OCI-LY3 (cell line): Measurements from ENCODE around the gene IFNLR1.
A peak's percentile ranks its signal among the peaks of the same experiment; 100 is the strongest.

ENCODE experiments used
- H2AFZ ChIP-seq: fragments of 200-600, 300-600 bp; shearing (Covaris generic); 2 replicates; pipeline ENCODE4 v1.6.0; 2014; ENCODE audit warnings: antibody characterized with exemption, low read depth, low read length
- H3K27ac ChIP-seq: fragments of 200-600, 300-600 bp; sonication (generic); 2 replicates; pipeline ENCODE4 v1.5.1; 2014; ENCODE audit warnings: mild to moderate bottlenecking, low read length, moderate library complexity, mixed read lengths
- H3K27me3 ChIP-seq: fragments of 200-600, 300-600 bp; sonication (generic); 2 replicates; pipeline ENCODE4 v1.6.1; 2014; ENCODE audit warnings: low read depth, low read length, mixed read lengths
- H3K36me3 ChIP-seq: fragments of 200-600, 300-600 bp; sonication (generic); replicated peaks from 2 replicates; pipeline ENCODE3; 2014; ENCODE audit warnings: low read depth, low read length, mixed read lengths
- H3K4me1 ChIP-seq: fragments of 300-600, 200-600 bp; sonication (generic); 2 replicates; pipeline ENCODE4 v1.6.1; 2014; ENCODE audit warnings: low read length, mixed read lengths
- H3K4me2 ChIP-seq: fragments of 200-600, 300-600 bp; sonication (generic); 2 replicates; pipeline ENCODE4 v1.6.1; 2014; ENCODE audit warnings: low read length, mixed read lengths
- H3K4me3 ChIP-seq: fragments of 300-600, 200-600 bp; sonication (generic); 2 replicates; pipeline ENCODE4 v1.5.1; 2014; ENCODE audit warnings: antibody characterized with exemption, mild to moderate bottlenecking, low read length, moderate library complexity
- H3K79me2 ChIP-seq: fragments of 300-600, 200-600 bp; shearing (Covaris generic); 2 replicates; pipeline ENCODE4 v1.6.1; 2014; ENCODE audit warnings: mild to moderate bottlenecking, low read length, mixed read lengths
- H3K9ac ChIP-seq: fragments of 300-600, 200-600 bp; shearing (Covaris generic); 2 replicates; pipeline ENCODE4 v1.6.0; 2014; ENCODE audit warnings: mild to moderate bottlenecking, low read length, moderate library complexity
- H3K9me3 ChIP-seq: fragments of 200-600, 300-600 bp; shearing (Covaris generic); 2 replicates; pipeline ENCODE4 v1.6.1; 2014; ENCODE audit warnings: low read length, mixed read lengths; ENCODE audit not compliant: insufficient read depth
- H4K20me1 ChIP-seq: fragments of 200-600, 300-600 bp; sonication (generic); 2 replicates; pipeline ENCODE4 v1.6.1; 2016; ENCODE audit warnings: low read length, mixed read lengths; ENCODE audit not compliant: insufficient read depth
- CTCF ChIP-seq: fragments of 200-600, 300-600 bp; sonication (generic); IDR thresholded peaks from 2 replicates; pipeline ENCODE4 v1.5.1; 2014; ENCODE audit warnings: antibody characterized with exemption, low read length, low read depth
- EZH2phosphoT487 ChIP-seq: fragments of 200-600 bp; shearing (Covaris generic); IDR thresholded peaks from 2 replicates; pipeline ENCODE4 v1.6.1; 2018; ENCODE audit warnings: antibody characterized with exemption, mixed run types, low read depth

Gene IFNLR1

DNA sequence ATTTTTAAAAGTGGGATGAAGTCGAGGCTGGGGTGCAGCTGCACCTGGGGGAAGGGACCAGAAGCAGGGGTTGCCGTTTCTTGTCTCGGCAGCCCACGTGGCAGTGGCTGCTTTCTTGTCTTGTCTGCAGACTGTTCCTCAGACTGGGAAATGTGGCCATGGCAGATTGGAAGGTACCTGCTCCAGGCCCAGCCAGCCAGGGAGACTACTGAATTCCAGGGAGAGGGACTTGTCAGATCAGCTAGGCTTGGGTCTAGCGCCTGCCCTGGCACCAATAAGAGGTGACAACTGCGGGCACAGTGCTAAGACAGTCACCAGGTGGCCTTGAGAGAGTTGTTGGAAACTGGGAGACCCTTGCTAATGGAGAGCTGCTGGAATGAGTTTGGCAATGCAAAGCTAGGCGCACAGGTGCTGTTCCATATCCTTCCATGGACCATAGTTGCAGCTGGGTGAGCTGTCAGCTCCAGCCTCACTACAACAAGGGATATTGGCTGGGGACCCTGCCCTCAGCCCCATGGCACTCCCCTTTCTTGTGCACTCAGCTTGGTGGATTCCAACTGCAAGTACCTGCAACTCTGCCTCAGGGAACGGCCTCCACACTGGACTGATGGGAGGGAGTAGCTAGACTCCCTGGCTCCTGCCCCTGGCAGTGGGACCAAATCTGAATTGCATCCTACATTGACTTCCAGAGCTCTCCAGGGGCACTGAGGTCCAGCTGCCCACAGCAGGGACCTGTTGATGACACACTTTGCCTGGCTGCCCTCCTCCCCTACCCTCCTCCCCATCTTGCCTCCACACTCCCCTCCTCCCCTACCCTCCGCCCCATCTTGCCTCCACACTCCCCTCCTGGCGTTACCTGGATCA, 34.2 kb downstream of the IFNLR1 start:
- Histone ChIP-seq H3K27me3 (no peaks in the 10 kb centered on the region), H3K4me1 (peaks cover 63% of the 10 kb centered on the region), H3K4me2 (peak overlapping the region; percentile 12; the same call in 1 of the 2 replicates), H3K36me3 (peaks cover 20% of the 10 kb centered on the region), H3K4me3 (no peak overlapping the region), H3K79me2 (no peaks in the 10 kb centered on the region), H2AFZ (no peak overlapping the region), H4K20me1 (no peaks in the 10 kb centered on the region), H3K9me3 (no peaks in the 10 kb centered on the region), H3K9ac (peak overlapping the region; percentile 12; the same call in 1 of the 2 replicates), H3K27ac (peak overlapping the region; percentile 23; the same call in 1 of the 2 replicates)
- TF ChIP-seq EZH2phosphoT487, result no peak
- no peak for TF ChIP-seq CTCF

DNA sequence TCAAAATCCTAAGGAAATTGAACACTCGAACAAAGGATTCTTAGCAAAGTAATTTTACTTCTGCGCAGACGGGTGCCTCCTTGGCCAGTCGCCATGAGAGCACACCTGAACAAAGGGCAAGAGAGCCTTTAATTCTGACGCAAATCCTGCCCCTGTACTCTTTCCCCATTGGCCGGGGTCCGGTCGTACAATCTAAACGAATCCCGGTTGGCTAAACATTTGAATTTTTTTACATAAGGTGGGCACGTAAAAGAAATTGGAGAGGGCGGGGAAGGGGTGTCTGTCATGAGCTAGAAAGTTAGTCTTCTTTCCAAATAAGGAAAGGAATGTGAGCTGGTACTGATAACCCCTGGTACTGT, 35.9 kb downstream of the IFNLR1 start:
- H3K79me2 ChIP-seq, result no peaks in the 10 kb centered on the region
- H3K27ac ChIP-seq, result peak overlapping the region; percentile 78
- peak overlapping the region; percentile 90 for H3K4me2 ChIP-seq

GRCh38 chr1:24150234-24151174, 36.6 kb downstream of the IFNLR1 start:
- no peak overlapping the region for H2AFZ ChIP-seq
- H3K79me2 ChIP-seq, result no peaks in the 10 kb centered on the region
- H3K4me1 ChIP-seq, result peaks cover 53% of the 10 kb centered on the region
- peak overlapping the region; percentile 73 for H3K4me3 ChIP-seq
- no peaks in the 10 kb centered on the region for H4K20me1 ChIP-seq
- H3K36me3 ChIP-seq, result peaks cover 5% of the 10 kb centered on the region
- H3K4me2 ChIP-seq, result peak overlapping the region; percentile 90
- no peaks in the 10 kb centered on the region for H3K27me3 ChIP-seq
- H3K9me3 ChIP-seq, result no peaks in the 10 kb centered on the region
- peak overlapping the region; percentile 68 for H3K9ac ChIP-seq
- H3K27ac ChIP-seq, result peak overlapping the region; percentile 78
- TF ChIP-seq EZH2phosphoT487 (no peak), CTCF (peak; percentile 58)

More for the DNA sequence above, 35.9 kb downstream of the IFNLR1 start:
- peaks cover 60% of the 10 kb centered on the region for H3K4me1 ChIP-seq
- no peaks in the 10 kb centered on the region for H3K27me3 ChIP-seq
- peak overlapping the region; percentile 68 for H3K9ac ChIP-seq
- H4K20me1 ChIP-seq, result no peaks in the 10 kb centered on the region
- peaks cover 11% of the 10 kb centered on the region for H3K36me3 ChIP-seq
- no peak overlapping the region for H2AFZ ChIP-seq
- H3K9me3 ChIP-seq, result no peaks in the 10 kb centered on the region
- TF ChIP-seq CTCF (no peak), EZH2phosphoT487 (no peak)
- peak overlapping the region; percentile 73 for H3K4me3 ChIP-seq

- Histone ChIP-seq H3K36me3 (peaks cover 5% of the 10 kb centered on the region), H3K4me1 (peaks cover 46% of the 10 kb centered on the region), H3K9me3 (no peaks in the 10 kb centered on the region), H3K27me3 (no peaks in the 10 kb centered on the region), H3K27ac (no peak overlapping the region), H4K20me1 (no peaks in the 10 kb centered on the region), H3K4me3 (peak overlapping the region; percentile 73), H2AFZ (no peak overlapping the region), H3K9ac (peak overlapping the region; percentile 68; the same call in 1 of the 2 replicates), H3K4me2 (peak overlapping the region; percentile 90), H3K79me2 (no peaks in the 10 kb centered on the region)
- TF ChIP-seq CTCF (no peak), EZH2phosphoT487 (no peak)
These were observed 37.2 kb downstream of the IFNLR1 start for GRCh38 chr1:24149866-24150233.
